H9 (cell line): ENCODE results near the gene PARD3. TPM values are rescaled to one million over a fixed set of nuclear protein-coding genes. Genes with fewer than 3 reads are reported as not detected.

Experiments used
- DNase-seq: peaks from one replicate; pipeline ENCODE4 v3.0.0-alpha.2; 2017
- H2AFZ ChIP-seq: one replicate; pipeline ENCODE4 v1.6.1; 2013; ENCODE audit warnings: mild to moderate bottlenecking, low read length, control low read depth, moderate library complexity
- H2AK5ac ChIP-seq: 2 replicates; pipeline ENCODE4 v1.6.1; 2013; ENCODE audit warnings: low read length, control low read depth, mixed read lengths; ENCODE audit not compliant: insufficient read length
- H2BK120ac ChIP-seq: one replicate; pipeline ENCODE4 v1.6.1; 2013; ENCODE audit warnings: low read depth, mild to moderate bottlenecking, low read length, control low read depth, inconsistent platforms; ENCODE audit not compliant: poor library complexity, severe bottlenecking
- H2BK12ac ChIP-seq: 2 replicates; pipeline ENCODE4 v1.6.1; 2013; ENCODE audit warnings: low read length, control low read depth, mixed read lengths, low read depth; ENCODE audit not compliant: insufficient read length
- H2BK15ac ChIP-seq: 2 replicates; pipeline ENCODE4 v1.6.1; 2013; ENCODE audit warnings: low read depth, low read length, control low read depth
- H2BK20ac ChIP-seq: one replicate; pipeline ENCODE4 v1.6.1; 2013; ENCODE audit warnings: low read depth, mild to moderate bottlenecking, low read length, control low read depth, inconsistent platforms; ENCODE audit not compliant: poor library complexity, severe bottlenecking
- H2BK5ac ChIP-seq: 2 replicates; pipeline ENCODE4 v1.6.1; 2013; ENCODE audit warnings: low read length, control low read depth, mixed read lengths; ENCODE audit not compliant: insufficient read length
- H3K14ac ChIP-seq: 2 replicates; pipeline ENCODE4 v1.6.1; 2013; ENCODE audit warnings: low read length, control low read depth; ENCODE audit not compliant: insufficient read depth
- H3K18ac ChIP-seq: 2 replicates; pipeline ENCODE4 v1.6.1; 2013; ENCODE audit warnings: low read depth, mild to moderate bottlenecking, mixed read lengths, low read length, control low read depth; ENCODE audit not compliant: insufficient read length
- H3K23ac ChIP-seq: 2 replicates; pipeline ENCODE4 v1.6.1; 2013; ENCODE audit warnings: low read length, control low read depth, mixed read lengths, low read depth; ENCODE audit not compliant: insufficient read length
- H3K23me2 ChIP-seq: 2 replicates; pipeline ENCODE4 v1.6.1; 2013; ENCODE audit warnings: low read depth, mild to moderate bottlenecking, mixed read lengths, low read length, control low read depth; ENCODE audit not compliant: insufficient read length, poor library complexity, severe bottlenecking
- H3K27ac ChIP-seq: 2 replicates; pipeline ENCODE4 v1.5.1; 2013; ENCODE audit warnings: low read length, control low read depth, mixed read lengths, low read depth; ENCODE audit not compliant: insufficient read length
- H3K27me3 ChIP-seq: 2 replicates; pipeline ENCODE4 v1.6.1; 2013; ENCODE audit warnings: low read length, control low read depth, inconsistent platforms; ENCODE audit not compliant: insufficient read depth
- H3K4ac ChIP-seq: 2 replicates; pipeline ENCODE4 v1.6.1; 2013; ENCODE audit warnings: low read depth, mild to moderate bottlenecking, control low read depth, inconsistent platforms, low read length, moderate library complexity
- H3K4me1 ChIP-seq: 2 replicates; pipeline ENCODE4 v1.6.1; 2013; ENCODE audit warnings: low read length, control low read depth, inconsistent platforms; ENCODE audit not compliant: insufficient read depth
- H3K4me2 ChIP-seq: 2 replicates; pipeline ENCODE4 v1.6.1; 2013; ENCODE audit warnings: low read length, control low read depth, mixed read lengths; ENCODE audit not compliant: insufficient read length, insufficient read depth
- H3K56ac ChIP-seq: 2 replicates; pipeline ENCODE4 v1.6.1; 2013; ENCODE audit warnings: low read depth, mild to moderate bottlenecking, mixed read lengths, low read length, control low read depth; ENCODE audit not compliant: insufficient read length
- H3K79me1 ChIP-seq: 2 replicates; pipeline ENCODE4 v1.6.1; 2013; ENCODE audit warnings: low read depth, mild to moderate bottlenecking, moderate library complexity, low read length, control low read depth, inconsistent platforms; ENCODE audit not compliant: insufficient read depth, poor library complexity, severe bottlenecking
- H3K79me2 ChIP-seq: 2 replicates; pipeline ENCODE4 v1.6.1; 2013; ENCODE audit warnings: low read length, control low read depth, inconsistent platforms; ENCODE audit not compliant: insufficient read depth
- H3K9ac ChIP-seq: 2 replicates; pipeline ENCODE4 v1.6.1; 2013; ENCODE audit warnings: low read length, control low read depth, mixed read lengths; ENCODE audit not compliant: insufficient read length; ENCODE audit errors: extremely low read depth
- H3K9me3 ChIP-seq: one replicate; pipeline ENCODE4 v1.6.1; 2013; ENCODE audit warnings: low read depth, low read length, inconsistent platforms; ENCODE audit not compliant: control insufficient read depth
- H3T11ph ChIP-seq: one replicate; pipeline ENCODE4 v1.6.1; 2013; ENCODE audit warnings: mild to moderate bottlenecking, low read length, control low read depth, inconsistent platforms
- H4K20me1 ChIP-seq: one replicate; pipeline ENCODE4 v1.6.1; 2013; ENCODE audit not compliant: control insufficient read depth, insufficient read length, insufficient read depth
- H4K5ac ChIP-seq: 2 replicates; pipeline ENCODE4 v1.6.1; 2013; ENCODE audit warnings: low read depth, mild to moderate bottlenecking, mixed read lengths, low read length, control low read depth; ENCODE audit not compliant: insufficient read length
- H4K8ac ChIP-seq: replicated peaks from 2 replicates; pipeline ENCODE4 v1.6.1; 2013; ENCODE audit warnings: low read length, control low read depth, mixed read lengths, low read depth; ENCODE audit not compliant: insufficient read length
- H4K91ac ChIP-seq: 2 replicates; pipeline ENCODE4 v1.6.1; 2013; ENCODE audit warnings: low read depth, mild to moderate bottlenecking, moderate library complexity, mixed read lengths, low read length, control low read depth; ENCODE audit not compliant: insufficient read length
- H3K27ac Mint-ChIP-seq, 3 experiments: 2 replicates in 2 of 3; 3 replicates in 1 of 3; pipeline ENCODE4 v1.8.0; 2020 to 2021; ENCODE audit warnings: mixed read lengths in 3 of 3, mild to moderate bottlenecking in 1 of 3, moderate library complexity in 1 of 3
- H3K27me3 Mint-ChIP-seq: 2 replicates; pipeline ENCODE4 v1.8.0; 2021; ENCODE audit warnings: low read depth, mild to moderate bottlenecking, moderate library complexity, mixed read lengths
- H3K36me3 Mint-ChIP-seq, 3 experiments: 2 replicates in 2 of 3; 3 replicates in 1 of 3; pipeline ENCODE4 v1.8.0; 2020 to 2021; ENCODE audit warnings: low read depth in 3 of 3, mixed read lengths in 3 of 3; ENCODE audit not compliant: insufficient read depth in 1 of 3
- H3K4me1 Mint-ChIP-seq, 2 experiments: 2 replicates each; pipeline ENCODE4 v1.8.0; 2020; ENCODE audit warnings: mixed read lengths in 2 of 2
- H3K4me3 Mint-ChIP-seq, 2 experiments: 2 replicates in 1 of 2; 3 replicates in 1 of 2; pipeline ENCODE4 v1.8.0; 2020 to 2021; ENCODE audit warnings: mild to moderate bottlenecking in 2 of 2, mixed read lengths in 2 of 2, moderate library complexity in 1 of 2
- H3K9me3 Mint-ChIP-seq, 2 experiments: 2 replicates in 1 of 2; 3 replicates in 1 of 2; pipeline ENCODE4 v1.8.0; 2020; ENCODE audit warnings: mild to moderate bottlenecking in 2 of 2, mixed read lengths in 2 of 2, moderate library complexity in 1 of 2
- CTCF ChIP-seq: fragments of 200-600 bp; sonication (generic); conservative IDR thresholded peaks from 3 replicates; pipeline ENCODE4 v1.8.0; 2021; ENCODE audit warnings: antibody characterized with exemption, mild to moderate bottlenecking
- WGBS: extraction: QIAGEN DNeasy Blood & Tissue Kit; methylation state at CpG from one replicate; pipeline ENCODE4 v1.1.7; 2013; ENCODE audit warnings: missing lambda C conversion rate, low lambda C conversion rate, mixed read lengths; ENCODE audit not compliant: insufficient read length; ENCODE audit errors: extremely low coverage; 5-methylcytosine and 5-hydroxymethylcytosine counted together
- total RNA-seq: library from RNA; stranded (reverse); gene quantifications from 2 replicates; pipeline ENCODE4 v1.2.1, GENCODE V29; 2021

The PARD3 gene
- total RNA-seq, 1 experiment from 2014 or later: 44.7 TPM

- Histone ChIP-seq H3K27ac (no peak overlapping the region), H3K4ac (no peak overlapping the region), H3T11ph (no peak overlapping the region), H3K27me3 (no peaks in the 10 kb centered on the region), H4K8ac (no peak overlapping the region), H2BK5ac (no peak overlapping the region), H4K5ac (no peak overlapping the region), H2BK15ac (no peak overlapping the region), H3K14ac (no peak overlapping the region), H2BK120ac (no peak overlapping the region), H3K4me1 (peaks cover 5% of the 10 kb centered on the region; the same call in 1 of the 2 replicates), H2BK12ac (no peak overlapping the region), H3K9ac (no peak overlapping the region), H4K20me1 (no peaks in the 10 kb centered on the region), H2BK20ac (no peak overlapping the region), H3K23me2 (no peaks in the 10 kb centered on the region), H2AK5ac (no peak overlapping the region), H3K23ac (no peak overlapping the region), H2AFZ (no peak overlapping the region), H4K91ac (no peak overlapping the region), H3K79me2 (no peaks in the 10 kb centered on the region), H3K18ac (no peak overlapping the region), H3K9me3 (no peaks in the 10 kb centered on the region), H3K56ac (no peak overlapping the region), H3K79me1 (no peaks in the 10 kb centered on the region), H3K4me2 (no peak overlapping the region)
- Mint-ChIP-seq H3K36me3 (no peaks in the 10 kb centered on the region), H3K4me3 (no peak overlapping the region), H3K27ac (no peak overlapping the region), H3K9me3 (no peaks in the 10 kb centered on the region), H3K4me1 (peaks cover 8 to 12% of the 10 kb centered on the region in 2 experiments), H3K27me3 (no peaks in the 10 kb centered on the region)
- peak; percentile 51; the same call in 2 of the 3 replicates for TF ChIP-seq CTCF
- WGBS: no CpG with 5 or more reads among the region's 4 CpGs
- peak; percentile 42 for DNase-seq
These were observed 565.5 kb downstream of the PARD3 start for GRCh38 chr10:34249634-34250033.
